ENCODE results near the gene TM9SF3.

TM9SF3 gene

GRCh38 chr10:96505150-96506136, 81.4 kb downstream of the TM9SF3 start:
- DNase-seq (ENCODE audit: low read depth, low spot score) = no peak
- no peak overlapping the region for H3K27ac ChIP-seq
- H3K9ac ChIP-seq (ENCODE audit: insufficient read length) = no peak overlapping the region
- H3K9me3 ChIP-seq (ENCODE audit: low read depth, low read length) = no peaks in the 10 kb centered on the region
- H3K36me3 ChIP-seq (ENCODE audit: insufficient read depth, low read length) = no peaks in the 10 kb centered on the region
- no peak overlapping the region for H3K4me3 ChIP-seq
- TF ChIP-seq FOXP2 (optimal IDR thresholded peaks at IDR 0.05; ENCODE audit: control extremely low read depth, extremely low read length, insufficient read depth) (no peak), POLR2AphosphoS5 (IDR thresholded peaks at IDR 0.05; ENCODE audit: borderline replicate concordance, low read depth, low read length) (no peak), EZH2 (IDR thresholded peaks at IDR 0.05) (no peak)

- no peak for TF ChIP-seq FOXP2 (optimal IDR thresholded peaks at IDR 0.05; ENCODE audit: control extremely low read depth, extremely low read length, insufficient read depth)
- TF ChIP-seq EZH2 (IDR thresholded peaks at IDR 0.05) = no peak
- no peak for TF ChIP-seq POLR2AphosphoS5 (IDR thresholded peaks at IDR 0.05; ENCODE audit: borderline replicate concordance, low read depth, low read length)
- DNase-seq (ENCODE audit: low read depth, low spot score) = no peak
- H3K27ac ChIP-seq = no peak overlapping the region
Observed at GRCh38 chr10:96502561-96503282, 84.1 kb downstream of the TM9SF3 start.

GRCh38 chr10:96501985-96502384, 84.8 kb downstream of the TM9SF3 start:
- no peak overlapping the region for H3K9ac ChIP-seq (ENCODE audit: insufficient read length)
- no peaks in the 10 kb centered on the region for H3K9me3 ChIP-seq (ENCODE audit: low read depth, low read length)
- DNase-seq (ENCODE audit: low read depth, low spot score) = no peak
- no peak overlapping the region for H3K4me3 ChIP-seq
- no peaks in the 10 kb centered on the region for H3K36me3 ChIP-seq (ENCODE audit: insufficient read depth, low read length)
- TF ChIP-seq POLR2AphosphoS5 (IDR thresholded peaks at IDR 0.05; ENCODE audit: borderline replicate concordance, low read depth, low read length) = no peak
- TF ChIP-seq FOXP2 (optimal IDR thresholded peaks at IDR 0.05; ENCODE audit: control extremely low read depth, extremely low read length, insufficient read depth) = no peak
- TF ChIP-seq EZH2 (IDR thresholded peaks at IDR 0.05) = no peak
- H3K27ac ChIP-seq = no peak overlapping the region

More at GRCh38 chr10:96502561-96503282, 84.1 kb downstream of the TM9SF3 start:
- Histone ChIP-seq H3K36me3 (ENCODE audit: insufficient read depth, low read length) (no peaks in the 10 kb centered on the region), H3K4me3 (no peak overlapping the region), H3K9ac (ENCODE audit: insufficient read length) (no peak overlapping the region), H3K9me3 (ENCODE audit: low read depth, low read length) (no peaks in the 10 kb centered on the region)

GRCh38 chr10:96500519-96500918, 86.3 kb downstream of the TM9SF3 start:
- no peak for TF ChIP-seq POLR2AphosphoS5 (IDR thresholded peaks at IDR 0.05; ENCODE audit: borderline replicate concordance, low read depth, low read length)
- no peak for TF ChIP-seq FOXP2 (optimal IDR thresholded peaks at IDR 0.05; ENCODE audit: control extremely low read depth, extremely low read length, insufficient read depth)
- TF ChIP-seq EZH2 (IDR thresholded peaks at IDR 0.05) = no peak
- DNase-seq (ENCODE audit: low read depth, low spot score) = no peak
- Histone ChIP-seq H3K9me3 (ENCODE audit: low read depth, low read length) (no peaks in the 10 kb centered on the region), H3K27ac (no peak overlapping the region), H3K36me3 (ENCODE audit: insufficient read depth, low read length) (no peaks in the 10 kb centered on the region), H3K4me3 (no peak overlapping the region), H3K9ac (ENCODE audit: insufficient read length) (no peak overlapping the region)

GRCh38 chr10:96500050-96500449, 86.8 kb downstream of the TM9SF3 start:
- Histone ChIP-seq H3K36me3 (ENCODE audit: insufficient read depth, low read length) (no peaks in the 10 kb centered on the region), H3K9me3 (ENCODE audit: low read depth, low read length) (no peaks in the 10 kb centered on the region), H3K9ac (ENCODE audit: insufficient read length) (no peak overlapping the region), H3K27ac (no peak overlapping the region), H3K4me3 (no peak overlapping the region)
- TF ChIP-seq EZH2 (IDR thresholded peaks at IDR 0.05) (no peak), POLR2AphosphoS5 (IDR thresholded peaks at IDR 0.05; ENCODE audit: borderline replicate concordance, low read depth, low read length) (no peak), FOXP2 (optimal IDR thresholded peaks at IDR 0.05; ENCODE audit: control extremely low read depth, extremely low read length, insufficient read depth) (no peak)
- DNase-seq (ENCODE audit: low read depth, low spot score) = no peak

GRCh38 chr10:96497391-96497790, 89.4 kb downstream of the TM9SF3 start:
- no peak for DNase-seq (ENCODE audit: low read depth, low spot score)
- no peaks in the 10 kb centered on the region for H3K9me3 ChIP-seq (ENCODE audit: low read depth, low read length)
- H3K36me3 ChIP-seq (ENCODE audit: insufficient read depth, low read length) = no peaks in the 10 kb centered on the region
- H3K27ac ChIP-seq = no peak overlapping the region
- no peak overlapping the region for H3K4me3 ChIP-seq
- TF ChIP-seq FOXP2 (optimal IDR thresholded peaks at IDR 0.05; ENCODE audit: control extremely low read depth, extremely low read length, insufficient read depth) = no peak
- TF ChIP-seq EZH2 (IDR thresholded peaks at IDR 0.05) = no peak
- no peak for TF ChIP-seq POLR2AphosphoS5 (IDR thresholded peaks at IDR 0.05; ENCODE audit: borderline replicate concordance, low read depth, low read length)
- H3K9ac ChIP-seq (ENCODE audit: insufficient read length) = no peak overlapping the region

- no peaks in the 10 kb centered on the region for H3K36me3 ChIP-seq (ENCODE audit: insufficient read depth, low read length)
- DNase-seq (ENCODE audit: low read depth, low spot score) = no peak
- no peak overlapping the region for H3K4me3 ChIP-seq
- no peak overlapping the region for H3K9ac ChIP-seq (ENCODE audit: insufficient read length)
- H3K27ac ChIP-seq = no peak overlapping the region
- H3K9me3 ChIP-seq (ENCODE audit: low read depth, low read length) = no peaks in the 10 kb centered on the region
- TF ChIP-seq EZH2 (IDR thresholded peaks at IDR 0.05) (no peak), FOXP2 (optimal IDR thresholded peaks at IDR 0.05; ENCODE audit: control extremely low read depth, extremely low read length, insufficient read depth) (no peak), POLR2AphosphoS5 (IDR thresholded peaks at IDR 0.05; ENCODE audit: borderline replicate concordance, low read depth, low read length) (no peak)
Observed at GRCh38 chr10:96496281-96496925, 90.4 kb downstream of the TM9SF3 start.

GRCh38 chr10:96495544-96495943, 91.3 kb downstream of the TM9SF3 start:
- Histone ChIP-seq H3K9ac (ENCODE audit: insufficient read length) (no peak overlapping the region), H3K9me3 (ENCODE audit: low read depth, low read length) (no peaks in the 10 kb centered on the region)
- no peak for TF ChIP-seq EZH2 (IDR thresholded peaks at IDR 0.05)
- TF ChIP-seq FOXP2 (optimal IDR thresholded peaks at IDR 0.05; ENCODE audit: control extremely low read depth, extremely low read length, insufficient read depth) = no peak
- TF ChIP-seq POLR2AphosphoS5 (IDR thresholded peaks at IDR 0.05; ENCODE audit: borderline replicate concordance, low read depth, low read length) = no peak

More at GRCh38 chr10:96495544-96495943, 91.3 kb downstream of the TM9SF3 start:
- Histone ChIP-seq H3K27ac (no peak overlapping the region), H3K4me3 (no peak overlapping the region), H3K36me3 (ENCODE audit: insufficient read depth, low read length) (no peaks in the 10 kb centered on the region)
- no peak for DNase-seq (ENCODE audit: low read depth, low spot score)

All from SK-N-MC (cell line).